WTC11 (cell line): Measurements from ENCODE around the gene NFATC2IP.

ENCODE experiments used
- CREB1 ChIP-seq: sonication (generic); formaldehyde crosslinking; IDR thresholded peaks from 2 replicates; pipeline ENCODE4 v1.8.0; 2023; ENCODE audit warnings: mild to moderate bottlenecking, missing genetic modification reagents
- CTCF ChIP-seq: fragments of 200-600 bp; IDR thresholded peaks from 2 replicates; pipeline ENCODE4 v1.8.0; 2022; ENCODE audit warnings: antibody characterized with exemption
- KAT7 ChIP-seq: sonication (generic); formaldehyde crosslinking; IDR thresholded peaks from 2 replicates; pipeline ENCODE4 v1.8.1; 2023; ENCODE audit warnings: missing genetic modification reagents, mild to moderate bottlenecking, borderline replicate concordance
- NFYB ChIP-seq: sonication (generic); formaldehyde crosslinking; conservative IDR thresholded peaks from 2 replicates; pipeline ENCODE4 v1.8.0; 2022; ENCODE audit warnings: low read depth, missing genetic modification reagents
- NR2C2 ChIP-seq: sonication (generic); formaldehyde crosslinking; IDR thresholded peaks from 2 replicates; pipeline ENCODE4 v1.8.0; 2022; ENCODE audit warnings: mild to moderate bottlenecking, missing genetic modification reagents
- USF2 ChIP-seq: sonication (generic); formaldehyde crosslinking; IDR thresholded peaks from 2 replicates; pipeline ENCODE4 v1.8.1; 2023; ENCODE audit warnings: mild to moderate bottlenecking, missing genetic modification reagents, moderate library complexity
- TF ChIP-seq, protein P1 (sequence below): sonication (generic); formaldehyde crosslinking; conservative IDR thresholded peaks from 2 replicates; pipeline ENCODE4 v1.8.1; 2022; ENCODE audit warnings: mild to moderate bottlenecking, missing genetic modification reagents
- TF ChIP-seq, protein P2 (sequence below): sonication (generic); formaldehyde crosslinking; IDR thresholded peaks from 2 replicates; pipeline ENCODE4 v1.8.1; 2022; ENCODE audit warnings: low read depth, missing genetic modification reagents, borderline replicate concordance
- TF ChIP-seq, protein P3 (sequence below): fragments of 250-450 bp; sonication (Bioruptor Pico); IDR thresholded peaks from 2 replicates; pipeline ENCODE4 v2.1.2; 2022; ENCODE audit warnings: mild to moderate bottlenecking, moderate library complexity
- TF ChIP-seq, protein P4 (sequence below): sonication (generic); formaldehyde crosslinking; IDR thresholded peaks from 2 replicates; pipeline ENCODE4 v1.8.1; 2023; ENCODE audit warnings: mild to moderate bottlenecking, missing genetic modification reagents

GRCh38 chr16:28931801-28932225 is 18.9 kb upstream of the NFATC2IP start, which contains the start of gene CD19:
- TF ChIP-seq, protein P1, sequence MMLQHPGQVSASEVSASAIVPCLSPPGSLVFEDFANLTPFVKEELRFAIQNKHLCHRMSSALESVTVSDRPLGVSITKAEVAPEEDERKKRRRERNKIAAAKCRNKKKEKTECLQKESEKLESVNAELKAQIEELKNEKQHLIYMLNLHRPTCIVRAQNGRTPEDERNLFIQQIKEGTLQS (CRISPR knock-in tag): no peak
- TF ChIP-seq CTCF (no peak), KAT7 (no peak), NFYB (CRISPR knock-in tag) (no peak), NR2C2 (no peak), USF2 (no peak), CREB1 (CRISPR knock-in tag) (no peak)
- TF ChIP-seq, protein P2, sequence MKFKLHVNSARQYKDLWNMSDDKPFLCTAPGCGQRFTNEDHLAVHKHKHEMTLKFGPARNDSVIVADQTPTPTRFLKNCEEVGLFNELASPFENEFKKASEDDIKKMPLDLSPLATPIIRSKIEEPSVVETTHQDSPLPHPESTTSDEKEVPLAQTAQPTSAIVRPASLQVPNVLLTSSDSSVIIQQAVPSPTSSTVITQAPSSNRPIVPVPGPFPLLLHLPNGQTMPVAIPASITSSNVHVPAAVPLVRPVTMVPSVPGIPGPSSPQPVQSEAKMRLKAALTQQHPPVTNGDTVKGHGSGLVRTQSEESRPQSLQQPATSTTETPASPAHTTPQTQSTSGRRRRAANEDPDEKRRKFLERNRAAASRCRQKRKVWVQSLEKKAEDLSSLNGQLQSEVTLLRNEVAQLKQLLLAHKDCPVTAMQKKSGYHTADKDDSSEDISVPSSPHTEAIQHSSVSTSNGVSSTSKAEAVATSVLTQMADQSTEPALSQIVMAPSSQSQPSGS (CRISPR knock-in tag): no peak
- TF ChIP-seq, protein P3, sequence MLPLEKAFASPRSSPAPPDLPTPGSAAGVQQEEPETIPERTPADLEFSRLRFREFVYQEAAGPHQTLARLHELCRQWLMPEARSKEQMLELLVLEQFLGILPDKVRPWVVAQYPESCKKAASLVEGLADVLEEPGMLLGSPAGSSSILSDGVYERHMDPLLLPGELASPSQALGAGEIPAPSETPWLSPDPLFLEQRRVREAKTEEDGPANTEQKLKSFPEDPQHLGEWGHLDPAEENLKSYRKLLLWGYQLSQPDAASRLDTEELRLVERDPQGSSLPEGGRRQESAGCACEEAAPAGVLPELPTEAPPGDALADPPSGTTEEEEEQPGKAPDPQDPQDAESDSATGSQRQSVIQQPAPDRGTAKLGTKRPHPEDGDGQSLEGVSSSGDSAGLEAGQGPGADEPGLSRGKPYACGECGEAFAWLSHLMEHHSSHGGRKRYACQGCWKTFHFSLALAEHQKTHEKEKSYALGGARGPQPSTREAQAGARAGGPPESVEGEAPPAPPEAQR (CRISPR knock-in tag): no peak
- TF ChIP-seq, protein P4, sequence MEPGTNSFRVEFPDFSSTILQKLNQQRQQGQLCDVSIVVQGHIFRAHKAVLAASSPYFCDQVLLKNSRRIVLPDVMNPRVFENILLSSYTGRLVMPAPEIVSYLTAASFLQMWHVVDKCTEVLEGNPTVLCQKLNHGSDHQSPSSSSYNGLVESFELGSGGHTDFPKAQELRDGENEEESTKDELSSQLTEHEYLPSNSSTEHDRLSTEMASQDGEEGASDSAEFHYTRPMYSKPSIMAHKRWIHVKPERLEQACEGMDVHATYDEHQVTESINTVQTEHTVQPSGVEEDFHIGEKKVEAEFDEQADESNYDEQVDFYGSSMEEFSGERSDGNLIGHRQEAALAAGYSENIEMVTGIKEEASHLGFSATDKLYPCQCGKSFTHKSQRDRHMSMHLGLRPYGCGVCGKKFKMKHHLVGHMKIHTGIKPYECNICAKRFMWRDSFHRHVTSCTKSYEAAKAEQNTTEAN (CRISPR knock-in tag): no peak
